HG03196 (cell line): ENCODE measurements around the gene SPAG16.

Experiments
- ATAC-seq: cut with Tn5 transposase; IDR thresholded peaks from one replicate; pipeline ENCODE4 v1.9.1; 2021; ENCODE audit not compliant: unreplicated experiment

Gene SPAG16

GRCh38 chr2:214135966-214136365, 851.7 kb downstream of the SPAG16 start:
- ATAC-seq: no peak

GRCh38 chr2:214138779-214139178, 854.5 kb downstream of the SPAG16 start:
- ATAC-seq: no peak

GRCh38 chr2:214139630-214140284, 855.5 kb downstream of the SPAG16 start:
- no peak for ATAC-seq

GRCh38 chr2:214156971-214157370, 872.7 kb downstream of the SPAG16 start:
- no peak for ATAC-seq

- ATAC-seq: no peak
These were observed 874.6 kb downstream of the SPAG16 start for GRCh38 chr2:214158851-214159250.

- ATAC-seq: no peak
These were observed 885.0 kb downstream of the SPAG16 start for GRCh38 chr2:214169281-214169680.

- ATAC-seq: no peak
These were observed 885.5 kb downstream of the SPAG16 start for GRCh38 chr2:214169736-214170135.

GRCh38 chr2:214174563-214174962, 890.3 kb downstream of the SPAG16 start:
- ATAC-seq: no peak

- ATAC-seq: no peak
These were observed 895.8 kb downstream of the SPAG16 start for GRCh38 chr2:214180071-214180470.

GRCh38 chr2:214180686-214181085, 896.4 kb downstream of the SPAG16 start:
- ATAC-seq: no peak

- no peak for ATAC-seq
These were observed 900.2 kb downstream of the SPAG16 start for GRCh38 chr2:214184461-214184860.

- ATAC-seq: no peak
These were observed 901.3 kb downstream of the SPAG16 start for GRCh38 chr2:214185546-214185945.

GRCh38 chr2:214192711-214193110, 908.4 kb downstream of the SPAG16 start:
- no peak for ATAC-seq

- no peak for ATAC-seq
These were observed 909.7 kb downstream of the SPAG16 start for GRCh38 chr2:214193943-214194342.

GRCh38 chr2:214196260-214196659, 912.0 kb downstream of the SPAG16 start:
- no peak for ATAC-seq

GRCh38 chr2:214201892-214202291, 917.6 kb downstream of the SPAG16 start:
- ATAC-seq: no peak

GRCh38 chr2:214203214-214203613, 919.0 kb downstream of the SPAG16 start:
- ATAC-seq: no peak

- no peak for ATAC-seq
These were observed 919.6 kb downstream of the SPAG16 start for GRCh38 chr2:214203744-214204289.

GRCh38 chr2:214215107-214215506, 930.8 kb downstream of the SPAG16 start:
- no peak for ATAC-seq

GRCh38 chr2:214217136-214217535, 932.9 kb downstream of the SPAG16 start:
- no peak for ATAC-seq

GRCh38 chr2:214217599-214217998, 933.3 kb downstream of the SPAG16 start:
- ATAC-seq: no peak

GRCh38 chr2:214220251-214220650, 936.0 kb downstream of the SPAG16 start:
- ATAC-seq: no peak

- no peak for ATAC-seq
These were observed 941.8 kb downstream of the SPAG16 start for GRCh38 chr2:214226061-214226460.
